Adipocyte (in vitro differentiated cells): Measurements from ENCODE around the gene TBC1D32.
"Not testable (repeated sequence)": the region's sequence is repeated elsewhere in the genome, so short reads cannot be mapped to it uniquely, and the experiment has no call there.

Experiments
- DNase-seq: peaks from one replicate; pipeline ENCODE4 v3.0.0-alpha.2; 2015; ENCODE audit warnings: low read depth
- H3K27me3 ChIP-seq: replicated peaks from 2 replicates; pipeline ENCODE4 v1.7.0; 2013; ENCODE audit warnings: mild to moderate bottlenecking, low read length, moderate library complexity; ENCODE audit not compliant: control insufficient read depth, insufficient read depth
- H3K36me3 ChIP-seq: 2 replicates; pipeline ENCODE4 v1.7.0; 2013; ENCODE audit warnings: low read length, mild to moderate bottlenecking, moderate library complexity; ENCODE audit not compliant: control insufficient read depth, insufficient read depth, severe bottlenecking
- H3K4me1 ChIP-seq: 2 replicates; pipeline ENCODE4 v1.7.0; 2013; ENCODE audit warnings: mild to moderate bottlenecking, low read length, moderate library complexity; ENCODE audit not compliant: control insufficient read depth, insufficient read depth
- H3K4me3 ChIP-seq: 2 replicates; pipeline ENCODE4 v1.7.0; 2013; ENCODE audit warnings: mild to moderate bottlenecking, low read length, moderate library complexity
- H3K9ac ChIP-seq: 2 replicates; pipeline ENCODE4 v1.7.0; 2013; ENCODE audit warnings: mild to moderate bottlenecking, low read length, moderate library complexity
- H3K9me3 ChIP-seq: 2 replicates; pipeline ENCODE4 v1.7.0; 2013; ENCODE audit warnings: mild to moderate bottlenecking, low read length, moderate library complexity; ENCODE audit not compliant: control insufficient read depth

Gene TBC1D32

GRCh38 chr6:121216928-121217327 is 117.4 kb downstream of the TBC1D32 start:
- Histone ChIP-seq H3K4me3 (no peak overlapping the region), H3K36me3 (peaks cover 8% of the 10 kb centered on the region), H3K4me1 (no peaks in the 10 kb centered on the region), H3K27me3 (no peaks in the 10 kb centered on the region), H3K9me3 (peaks cover 12% of the 10 kb centered on the region), H3K9ac (no peak overlapping the region)
- DNase-seq, result peak; percentile 4

DNA sequence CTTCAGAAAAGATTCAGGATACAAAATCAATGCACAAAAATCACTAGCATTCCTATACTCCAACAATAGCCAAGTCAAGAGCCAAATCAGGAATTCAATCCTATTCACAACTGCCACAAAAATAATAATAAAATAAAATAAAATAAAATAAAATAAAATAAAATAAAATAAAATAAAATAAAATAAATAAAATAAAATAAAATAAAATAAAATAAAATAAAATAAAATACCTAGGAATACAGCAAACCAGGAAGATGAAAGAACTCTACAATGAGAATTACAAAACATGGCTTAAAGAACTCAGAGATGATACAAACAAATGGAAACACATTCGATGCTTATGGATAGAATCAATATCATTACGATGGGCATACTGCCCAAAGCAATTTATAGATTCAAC is 120.9 kb downstream of the TBC1D32 start:
- H3K4me1 ChIP-seq, DNase-seq, H3K36me3 ChIP-seq, H3K27me3 ChIP-seq, H3K4me3 ChIP-seq, H3K9ac ChIP-seq: not testable (repeated sequence)
- H3K9me3 ChIP-seq, result peaks cover 12% of the 10 kb centered on the region

- H3K4me3 ChIP-seq, result no peak overlapping the region
- DNase-seq, result no peak
- peaks cover 12% of the 10 kb centered on the region for H3K9me3 ChIP-seq
- H3K36me3 ChIP-seq, result peaks cover 8% of the 10 kb centered on the region
- no peak overlapping the region for H3K9ac ChIP-seq
- no peaks in the 10 kb centered on the region for H3K27me3 ChIP-seq
- no peaks in the 10 kb centered on the region for H3K4me1 ChIP-seq
These were observed 123.3 kb downstream of the TBC1D32 start for GRCh38 chr6:121210943-121211342.

GRCh38 chr6:121205569-121205968 is 128.7 kb downstream of the TBC1D32 start:
- Histone ChIP-seq H3K9ac (no peak overlapping the region), H3K4me3 (no peak overlapping the region), H3K9me3 (no peaks in the 10 kb centered on the region), H3K36me3 (no peaks in the 10 kb centered on the region), H3K4me1 (no peaks in the 10 kb centered on the region), H3K27me3 (no peaks in the 10 kb centered on the region)
- no peak for DNase-seq

- Histone ChIP-seq H3K9ac (no peak overlapping the region), H3K9me3 (no peaks in the 10 kb centered on the region), H3K36me3 (no peaks in the 10 kb centered on the region), H3K4me1 (no peaks in the 10 kb centered on the region), H3K27me3 (no peaks in the 10 kb centered on the region), H3K4me3 (no peak overlapping the region)
- no peak for DNase-seq
These were observed 133.2 kb downstream of the TBC1D32 start for GRCh38 chr6:121201105-121201504.

DNA sequence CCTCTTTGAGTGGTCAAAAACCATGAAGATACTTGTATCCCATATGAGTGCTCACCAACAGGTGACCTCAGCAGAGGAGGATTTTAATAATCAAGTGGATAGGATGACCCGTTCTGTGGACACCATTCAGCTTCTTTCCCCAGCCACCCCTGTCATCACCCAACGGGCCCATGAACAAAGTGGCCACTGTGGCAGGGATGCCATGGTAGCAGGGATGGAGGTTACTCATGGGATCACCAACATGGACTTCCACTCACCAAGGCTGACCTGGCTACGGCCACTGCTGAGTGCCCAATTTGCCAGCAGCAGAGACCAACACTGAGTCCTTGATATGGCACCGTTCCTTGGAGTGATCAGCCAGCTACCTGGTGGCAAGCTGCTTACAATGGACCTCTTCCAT is 138.2 kb downstream of the TBC1D32 start:
- H3K4me1 ChIP-seq, H3K36me3 ChIP-seq, H3K4me3 ChIP-seq, DNase-seq, H3K9ac ChIP-seq, H3K27me3 ChIP-seq, H3K9me3 ChIP-seq: not testable (repeated sequence)

DNA sequence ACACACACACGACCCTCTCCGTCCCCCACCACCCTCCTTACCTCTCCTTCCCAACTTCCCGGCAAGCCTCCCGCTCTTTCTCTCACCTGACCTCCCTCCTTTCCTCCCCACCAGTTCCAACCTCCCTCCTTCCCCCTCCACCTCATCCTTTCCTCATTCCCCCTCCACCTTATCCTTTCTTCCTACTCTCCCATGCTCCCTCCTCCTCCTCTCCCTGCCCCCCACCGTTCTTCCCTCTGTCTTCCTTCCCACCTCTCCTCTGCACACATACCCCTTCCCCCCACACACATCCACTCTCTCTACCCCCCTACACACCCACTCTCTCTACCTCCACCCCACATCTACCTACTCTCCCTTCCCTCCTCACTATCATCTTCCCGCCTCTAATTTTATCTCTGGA is 144.2 kb downstream of the TBC1D32 start:
- no peak for DNase-seq
- Histone ChIP-seq H3K36me3 (no peaks in the 10 kb centered on the region), H3K27me3 (no peaks in the 10 kb centered on the region), H3K4me3 (no peak overlapping the region), H3K4me1 (no peaks in the 10 kb centered on the region), H3K9me3 (no peaks in the 10 kb centered on the region), H3K9ac (no peak overlapping the region)

DNA sequence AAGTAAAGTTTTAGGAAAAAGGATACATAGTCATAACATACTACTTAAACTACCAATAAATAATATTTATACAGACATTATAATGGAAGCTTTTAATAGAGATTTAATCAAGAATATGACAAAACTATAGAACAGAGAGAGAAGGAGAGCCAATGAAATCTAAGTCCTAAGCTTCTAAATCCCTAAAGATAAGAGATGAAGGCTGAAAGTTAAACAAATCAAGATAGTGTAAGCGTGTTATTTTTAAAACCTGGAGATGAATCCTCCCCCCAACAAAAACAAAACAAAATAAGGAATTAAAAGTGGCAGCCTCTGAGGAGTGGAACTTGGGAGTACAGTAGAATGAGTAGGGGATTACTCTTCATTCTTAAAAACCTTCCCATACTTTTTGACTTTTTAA is 145.9 kb downstream of the TBC1D32 start:
- DNase-seq, result no peak
- Histone ChIP-seq H3K27me3 (no peaks in the 10 kb centered on the region), H3K9me3 (no peaks in the 10 kb centered on the region), H3K36me3 (no peaks in the 10 kb centered on the region), H3K4me1 (no peaks in the 10 kb centered on the region), H3K4me3 (no peak overlapping the region), H3K9ac (no peak overlapping the region)

GRCh38 chr6:121187833-121188200 is 146.5 kb downstream of the TBC1D32 start:
- DNase-seq, result no peak
- no peaks in the 10 kb centered on the region for H3K9me3 ChIP-seq
- H3K27me3 ChIP-seq, result no peaks in the 10 kb centered on the region
- H3K4me3 ChIP-seq, result no peak overlapping the region
- no peak overlapping the region for H3K9ac ChIP-seq
- no peaks in the 10 kb centered on the region for H3K4me1 ChIP-seq
- H3K36me3 ChIP-seq, result no peaks in the 10 kb centered on the region

GRCh38 chr6:121187200-121187832 is 147.0 kb downstream of the TBC1D32 start:
- no peaks in the 10 kb centered on the region for H3K27me3 ChIP-seq
- H3K4me1 ChIP-seq, result no peaks in the 10 kb centered on the region
- H3K9me3 ChIP-seq, result no peaks in the 10 kb centered on the region
- H3K4me3 ChIP-seq, result no peak overlapping the region
- no peak for DNase-seq
- H3K9ac ChIP-seq, result no peak overlapping the region
- no peaks in the 10 kb centered on the region for H3K36me3 ChIP-seq

DNA sequence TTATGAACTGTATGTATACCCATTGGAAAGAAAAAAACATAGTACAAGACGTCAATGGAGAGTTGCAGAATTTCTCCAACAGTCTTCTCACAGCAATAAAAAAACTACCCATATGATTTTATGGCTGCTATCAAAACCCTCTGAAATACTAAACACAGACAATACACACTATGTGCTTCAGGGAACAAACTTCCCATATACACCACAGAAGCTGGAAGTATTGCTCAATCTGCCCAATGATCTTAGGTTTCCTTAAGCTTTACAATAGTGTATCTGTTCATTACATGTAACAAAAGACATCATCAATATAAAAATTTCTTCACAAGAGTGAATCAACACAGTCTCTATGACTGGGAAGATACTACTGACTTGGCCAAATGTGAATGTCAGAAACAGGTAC is 150.5 kb downstream of the TBC1D32 start:
- no peak overlapping the region for H3K9ac ChIP-seq
- no peak for DNase-seq
- peaks cover 5% of the 10 kb centered on the region for H3K36me3 ChIP-seq
- no peaks in the 10 kb centered on the region for H3K4me1 ChIP-seq
- no peaks in the 10 kb centered on the region for H3K27me3 ChIP-seq
- H3K9me3 ChIP-seq, result peaks cover 2% of the 10 kb centered on the region
- H3K4me3 ChIP-seq, result no peak overlapping the region

DNA sequence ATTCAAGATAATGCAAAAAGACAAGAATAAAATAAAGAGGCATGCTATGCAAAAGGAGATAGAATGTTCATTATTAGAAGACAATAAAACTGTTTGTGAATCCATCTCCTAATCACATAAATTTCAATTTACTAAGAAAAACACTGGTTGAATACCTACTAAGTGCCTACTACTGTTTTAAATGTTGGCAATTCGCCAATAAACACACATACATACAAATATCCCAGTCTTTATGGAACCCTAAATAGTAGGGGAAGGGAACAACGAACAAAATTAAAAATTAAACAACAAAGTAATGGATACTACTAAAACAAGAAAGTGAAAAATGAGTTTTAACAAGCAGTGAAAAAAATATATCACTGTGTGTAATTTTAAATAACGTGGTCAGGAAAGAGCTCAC is 158.5 kb downstream of the TBC1D32 start:
- H3K27me3 ChIP-seq, result no peaks in the 10 kb centered on the region
- H3K9ac ChIP-seq, result no peak overlapping the region
- no peak overlapping the region for H3K4me3 ChIP-seq
- H3K4me1 ChIP-seq, result no peaks in the 10 kb centered on the region
- H3K36me3 ChIP-seq, result peaks cover under 1% of the 10 kb centered on the region
- DNase-seq, result no peak
- no peaks in the 10 kb centered on the region for H3K9me3 ChIP-seq
